ENCODE data around the gene DLGAP4.

DNA sequence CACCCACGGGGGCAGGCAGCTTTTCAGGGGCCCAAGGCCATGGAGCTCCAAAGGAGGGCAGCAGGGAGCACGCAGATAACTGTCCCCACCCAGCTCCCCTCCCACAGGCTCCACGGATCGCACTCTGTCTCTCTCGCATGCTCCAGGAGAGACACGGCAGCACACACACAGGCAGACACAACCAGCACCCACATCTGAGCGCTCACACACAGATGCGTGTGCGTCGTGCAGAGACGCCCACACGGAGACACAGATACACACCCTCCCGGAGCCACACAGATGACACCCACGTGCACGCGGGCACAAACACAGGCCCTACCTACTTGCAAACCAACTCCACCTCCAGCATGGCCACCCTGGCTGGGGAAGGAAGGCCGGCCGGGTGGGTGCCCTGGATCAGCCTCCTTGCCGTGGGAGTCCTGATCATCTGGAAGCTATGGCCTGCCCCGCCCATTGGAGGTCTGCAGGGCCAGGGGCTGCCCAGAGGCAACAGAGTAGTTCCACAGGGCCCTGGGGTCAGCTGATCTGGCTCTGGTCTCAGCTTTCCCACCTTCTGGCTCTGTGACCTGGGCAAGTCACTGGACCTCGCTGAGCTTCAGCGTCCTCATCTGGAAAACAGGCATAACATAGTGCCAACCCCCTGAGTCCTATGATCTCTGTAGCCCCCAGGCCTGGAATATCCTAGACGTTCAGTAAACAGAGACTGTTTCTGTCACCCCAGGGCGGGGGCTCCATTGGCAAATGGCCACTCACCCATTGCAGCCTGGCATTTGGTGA lies 38.3 kb upstream of the DLGAP4 start:
- TF ChIP-seq POLR2A (IDR thresholded peaks at IDR 0.05; ENCODE audit: low read depth, low read length) (no peak), POLR2AphosphoS5 (IDR thresholded peaks at IDR 0.05; ENCODE audit: low read depth, low read length) (no peak)
